GM21423 (cell line): ENCODE data around the gene AATF.

Experiments used
- ATAC-seq: cut with Tn5 transposase; IDR thresholded peaks from one replicate; pipeline ENCODE4 v1.9.1; 2021; ENCODE audit warnings: mild to moderate bottlenecking, moderate library complexity; ENCODE audit not compliant: unreplicated experiment

AATF gene

DNA sequence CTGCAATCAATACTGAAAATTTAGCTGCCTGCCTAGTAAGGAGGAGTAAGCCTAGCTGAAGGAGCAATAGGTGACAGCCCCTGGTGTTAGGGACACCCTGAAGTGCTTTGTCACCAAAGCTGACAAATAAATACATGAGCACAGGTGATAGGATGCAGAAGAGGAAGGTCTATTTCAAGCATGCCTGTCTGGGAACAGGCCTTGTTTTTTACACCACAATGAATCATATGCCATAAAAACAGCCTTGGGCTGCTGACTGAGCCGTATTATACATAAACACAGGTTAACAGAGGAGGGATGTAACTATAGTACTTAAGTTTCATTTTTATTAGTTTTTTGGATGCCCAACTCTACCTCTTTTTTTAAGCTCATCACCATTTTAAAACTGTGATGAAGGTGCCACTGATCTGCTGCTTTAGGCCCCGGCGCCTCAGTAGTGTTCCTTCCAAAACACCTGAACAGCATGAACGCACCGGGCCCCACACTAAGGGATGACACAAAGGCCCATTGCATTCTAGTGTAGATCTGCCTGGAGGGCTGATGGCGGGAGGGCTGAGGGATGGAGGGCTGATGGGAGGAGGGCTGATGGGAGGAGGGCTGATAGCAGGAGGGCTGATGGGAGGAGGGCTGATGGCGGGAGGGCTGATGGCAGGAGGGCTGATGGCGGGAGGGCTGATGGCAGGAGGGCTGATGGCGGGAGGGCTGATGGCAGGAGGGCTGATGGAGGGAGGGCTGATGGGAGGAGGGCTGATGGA is 150.3 kb downstream of the AATF start:
- no peak for ATAC-seq

GRCh38 chr17:37100231-37100630 is 151.5 kb downstream of the AATF start:
- ATAC-seq, result no peak

- ATAC-seq, result no peak
Observed at GRCh38 chr17:37101306-37101705, 152.6 kb downstream of the AATF start.

DNA sequence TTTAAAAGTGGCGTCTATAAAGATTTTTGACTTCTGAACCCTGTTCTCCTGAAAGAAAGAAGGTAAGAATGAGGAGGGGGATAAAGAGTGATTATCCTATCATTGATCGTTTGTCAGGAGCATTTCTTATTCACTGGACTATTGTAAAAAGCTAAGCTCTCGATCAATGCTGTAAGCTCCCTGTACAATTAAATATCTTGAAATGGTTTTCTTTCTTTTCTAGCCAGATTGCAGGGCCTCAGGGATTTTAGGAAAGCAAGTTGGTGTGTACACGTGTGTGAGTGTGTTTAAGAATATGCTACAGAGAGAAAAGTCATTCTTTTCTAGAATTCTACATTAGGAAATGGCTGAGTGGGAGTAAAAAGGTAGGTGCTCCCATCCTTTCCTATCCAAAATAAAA is 154.5 kb downstream of the AATF start:
- no peak for ATAC-seq

DNA sequence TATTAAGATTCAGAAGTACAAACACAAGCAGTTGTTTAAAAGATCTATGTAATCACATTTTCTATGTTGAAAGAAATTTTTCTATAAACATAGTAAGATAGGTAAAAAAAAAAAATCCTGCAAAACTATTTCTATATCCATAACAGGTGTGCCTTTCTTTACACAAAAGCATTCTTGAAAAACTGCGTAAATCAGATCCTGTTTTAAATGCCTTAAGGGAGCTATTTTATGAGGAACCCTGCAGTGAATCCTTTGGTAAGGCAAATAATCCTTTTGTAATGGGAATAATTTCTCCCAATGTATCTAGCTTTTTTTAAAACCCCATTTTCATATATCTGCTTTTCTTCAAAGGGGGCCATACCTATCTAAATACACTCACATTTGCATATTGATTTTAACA is 157.3 kb downstream of the AATF start:
- ATAC-seq, result no peak
